HG03064 (cell line): ENCODE results near the gene KLHL41.

Source experiments
- ATAC-seq: cut with Tn5 transposase; IDR thresholded peaks from one replicate; pipeline ENCODE4 v1.9.1; 2021; ENCODE audit warnings: low read depth; ENCODE audit not compliant: unreplicated experiment

KLHL41 gene

GRCh38 chr2:169509298-169509885, at the start of gene KLHL41:
Gene KLHL41, plus strand, starts transcription at chr2:169509702. Its CDS starts 77 bp downstream, at chr2:169509779.
- no peak for ATAC-seq

- no peak for ATAC-seq
Measured at GRCh38 chr2:169461143-169461542, 48.4 kb upstream of the KLHL41 start.

GRCh38 chr2:169462896-169463695, 46.4 kb upstream of the KLHL41 start:
- ATAC-seq: no peak

- ATAC-seq: no peak
Measured at GRCh38 chr2:169464466-169464865, 45.0 kb upstream of the KLHL41 start.

GRCh38 chr2:169464882-169465281, 44.6 kb upstream of the KLHL41 start:
- no peak for ATAC-seq

- ATAC-seq: no peak
Measured at GRCh38 chr2:169468841-169469240, 40.7 kb upstream of the KLHL41 start.

GRCh38 chr2:169469952-169470572, 39.4 kb upstream of the KLHL41 start:
- ATAC-seq: no peak

- no peak for ATAC-seq
Measured at GRCh38 chr2:169472249-169472648, 37.3 kb upstream of the KLHL41 start.

GRCh38 chr2:169476459-169476858, 33.0 kb upstream of the KLHL41 start:
- ATAC-seq: no peak

- ATAC-seq: no peak
Measured at GRCh38 chr2:169478339-169478738, 31.2 kb upstream of the KLHL41 start.

- ATAC-seq: no peak
Measured at GRCh38 chr2:169478745-169479256, 30.7 kb upstream of the KLHL41 start.

- ATAC-seq: peak; percentile 94
Measured at GRCh38 chr2:169479257-169480078, 30.0 kb upstream of the KLHL41 start, which contains the start of gene BBS5. Gene BBS5, plus strand, starts transcription at chr2:169479494. Its CDS starts 60 bp downstream, at chr2:169479554.

- no peak for ATAC-seq
Measured at GRCh38 chr2:169480079-169480465, 29.4 kb upstream of the KLHL41 start.

GRCh38 chr2:169485650-169486138, 23.8 kb upstream of the KLHL41 start:
- ATAC-seq: no peak

GRCh38 chr2:169486487-169486886, 23.0 kb upstream of the KLHL41 start:
- ATAC-seq: no peak

GRCh38 chr2:169490834-169491233, 18.7 kb upstream of the KLHL41 start:
- no peak for ATAC-seq

- no peak for ATAC-seq
Measured at GRCh38 chr2:169491378-169491777, 18.1 kb upstream of the KLHL41 start.

- ATAC-seq: no peak
Measured at GRCh38 chr2:169493360-169493759, 16.1 kb upstream of the KLHL41 start.

- no peak for ATAC-seq
Measured at GRCh38 chr2:169495310-169495928, 14.1 kb upstream of the KLHL41 start.

GRCh38 chr2:169504651-169505050, 4.9 kb upstream of the KLHL41 start:
- ATAC-seq: no peak
